IMR-90 (cell line): Measurements from ENCODE around the gene TMED10. TPM values are rescaled to one million over a fixed set of nuclear protein-coding genes. Genes with fewer than 3 reads are reported as not detected.

Experiments
- ATAC-seq: fragments of 200-7000 bp; cut with Tn5 transposase; 2 replicates; pipeline ENCODE4 v1.9.1; 2020; ENCODE audit warnings: low read depth, mild to moderate bottlenecking, moderate library complexity
- BruUV-seq: library from RNA; stranded (reverse); fragments of 400-500 nt; replicated peaks from 2 replicates; lab custom pipeline; 2021; lab: Mats Ljungman, UMichigan
- CTCF ChIA-PET: fragments of 300-600 bp; formaldehyde crosslinking; extraction: SDS; loops from one replicate; lab custom pipeline; 2021; ENCODE audit warnings: antibody characterized with exemption; lab: Yijun Ruan, JAX
- POLR2A ChIA-PET: fragments of 300-600 bp; sonication (Branson Sonifier 250); formaldehyde crosslinking; loops from one replicate; lab custom pipeline; 2022; ENCODE audit warnings: antibody characterized with exemption; ENCODE audit not compliant: unreplicated experiment; lab: Charles Lee
- DNase-seq: peaks from one replicate; pipeline ENCODE4 v3.0.0; 2013
- H2AFZ ChIP-seq: replicated peaks from 2 replicates; pipeline ENCODE3; 2013; ENCODE audit warnings: low read length, mild to moderate bottlenecking; ENCODE audit not compliant: poor library complexity
- H2AK5ac ChIP-seq: 2 replicates; pipeline ENCODE4 v1.6.1; 2013; ENCODE audit warnings: low read depth, low read length, inconsistent platforms
- H2AK9ac ChIP-seq: replicated peaks from 2 replicates; pipeline ENCODE3; 2013; ENCODE audit warnings: mild to moderate bottlenecking, low read depth, low read length, moderate library complexity; ENCODE audit not compliant: poor library complexity
- H2BK120ac ChIP-seq: 2 replicates; pipeline ENCODE4 v1.6.1; 2013; ENCODE audit warnings: low read depth, low read length, inconsistent platforms
- H2BK15ac ChIP-seq: 3 replicates; pipeline ENCODE4 v1.6.1; 2013; ENCODE audit warnings: low read depth, low read length, inconsistent platforms
- H2BK20ac ChIP-seq: 2 replicates; pipeline ENCODE4 v1.6.1; 2013; ENCODE audit warnings: low read depth, mild to moderate bottlenecking, inconsistent platforms, low read length, moderate library complexity
- H2BK5ac ChIP-seq: 2 replicates; pipeline ENCODE4 v1.6.1; 2013; ENCODE audit warnings: mild to moderate bottlenecking, low read depth, low read length, inconsistent platforms; ENCODE audit not compliant: poor library complexity, severe bottlenecking
- H3K14ac ChIP-seq: replicated peaks from 2 replicates; pipeline ENCODE4 v1.6.1; 2013; ENCODE audit warnings: low read depth, low read length, inconsistent platforms
- H3K18ac ChIP-seq: 2 replicates; pipeline ENCODE4 v1.6.1; 2013; ENCODE audit warnings: low read depth, low read length, control low read depth
- H3K23ac ChIP-seq: 2 replicates; pipeline ENCODE4 v1.6.1; 2013; ENCODE audit warnings: low read depth, low read length, inconsistent platforms
- H3K27ac ChIP-seq: 2 replicates; pipeline ENCODE4 v1.5.1; 2013; ENCODE audit warnings: mild to moderate bottlenecking, control low read depth, low read length; ENCODE audit not compliant: insufficient read depth
- H3K27me3 ChIP-seq: 2 replicates; pipeline ENCODE4 v1.6.1; 2013; ENCODE audit warnings: low read length; ENCODE audit not compliant: control insufficient read depth, insufficient read depth
- H3K36me3 ChIP-seq: 2 replicates; pipeline ENCODE4 v1.6.1; 2013; ENCODE audit warnings: low read length, mixed read lengths; ENCODE audit not compliant: control insufficient read depth, insufficient read depth
- H3K4ac ChIP-seq: 2 replicates; pipeline ENCODE4 v1.6.1; 2013; ENCODE audit warnings: low read depth, low read length, inconsistent platforms
- H3K4me1 ChIP-seq: 2 replicates; pipeline ENCODE4 v1.6.1; 2013; ENCODE audit warnings: low read length, mixed read lengths; ENCODE audit not compliant: control insufficient read depth, insufficient read depth
- H3K4me2 ChIP-seq: 2 replicates; pipeline ENCODE4 v1.6.1; 2013; ENCODE audit warnings: low read depth, mild to moderate bottlenecking, control low read depth, low read length, moderate library complexity
- H3K4me3 ChIP-seq: 2 replicates; pipeline ENCODE4 v1.5.1; 2013; ENCODE audit warnings: low read depth, mild to moderate bottlenecking, control low read depth, low read length, moderate library complexity; ENCODE audit not compliant: insufficient read depth
- H3K56ac ChIP-seq: 2 replicates; pipeline ENCODE4 v1.6.1; 2013; ENCODE audit warnings: low read length, inconsistent platforms; ENCODE audit not compliant: insufficient read depth; ENCODE audit errors: extremely low read depth
- H3K79me1 ChIP-seq, 2 experiments: 2 replicates each; pipeline ENCODE4 v1.6.1; 2013; ENCODE audit warnings: low read length in 2 of 2, inconsistent platforms in 1 of 2, low read depth in 1 of 2
- H3K9ac ChIP-seq: 2 replicates; pipeline ENCODE4 v1.6.1; 2013; ENCODE audit warnings: low read depth, low read length, control low read depth
- H3K9me1 ChIP-seq: 2 replicates; pipeline ENCODE4 v1.6.1; 2013; ENCODE audit warnings: low read length, inconsistent platforms; ENCODE audit not compliant: insufficient read depth
- H3K9me3 ChIP-seq: 2 replicates; pipeline ENCODE4 v1.6.1; 2013; ENCODE audit warnings: low read length; ENCODE audit not compliant: control insufficient read depth, insufficient read depth
- H4K20me1 ChIP-seq: 2 replicates; pipeline ENCODE4 v1.6.1; 2013; ENCODE audit warnings: low read length, inconsistent platforms; ENCODE audit not compliant: insufficient read depth
- H4K5ac ChIP-seq: 2 replicates; pipeline ENCODE4 v1.6.1; 2013; ENCODE audit warnings: mild to moderate bottlenecking, low read depth, low read length, control low read depth
- H4K8ac ChIP-seq, 2 experiments: 2 replicates each; pipeline ENCODE4 v1.6.1; 2013; ENCODE audit warnings: low read depth in 2 of 2, low read length in 2 of 2, control low read depth in 1 of 2, inconsistent platforms in 1 of 2
- H4K91ac ChIP-seq: 2 replicates; pipeline ENCODE4 v1.6.1; 2013; ENCODE audit warnings: low read depth, low read length, inconsistent platforms; ENCODE audit not compliant: insufficient read depth
- BHLHE40 ChIP-seq: fragments of 150-350 bp; IDR thresholded peaks from 2 replicates; pipeline ENCODE4 v1.6.1; 2016; ENCODE audit warnings: mild to moderate bottlenecking, low read depth, low read length
- MAZ ChIP-seq: IDR thresholded peaks from 2 replicates; pipeline ENCODE4 v1.6.1; 2012; ENCODE audit warnings: low read depth, mild to moderate bottlenecking, low read length, improper control_type of control experiment, moderate library complexity, borderline replicate concordance
- MXI1 ChIP-seq: IDR thresholded peaks from 2 replicates; pipeline ENCODE4 v1.6.1; 2012; ENCODE audit warnings: low read depth, mild to moderate bottlenecking, low read length, moderate library complexity, borderline replicate concordance
- POLR2A ChIP-seq: IDR thresholded peaks from 2 replicates; pipeline ENCODE4 v1.6.1; 2012; ENCODE audit warnings: mild to moderate bottlenecking, low read depth, low read length
- RAD21 ChIP-seq: IDR thresholded peaks from 2 replicates; pipeline ENCODE4 v1.6.1; 2012; ENCODE audit warnings: low read length, improper control_type of control experiment
- RCOR1 ChIP-seq: IDR thresholded peaks from 2 replicates; pipeline ENCODE4 v1.6.1; 2012; ENCODE audit warnings: mild to moderate bottlenecking, low read length, improper control_type of control experiment; ENCODE audit not compliant: insufficient replicate concordance
- RFX5 ChIP-seq: IDR thresholded peaks from 2 replicates; pipeline ENCODE4 v1.8.0; 2012; ENCODE audit warnings: low read depth, mild to moderate bottlenecking, low read length, moderate library complexity
- SMC3 ChIP-seq: fragments of 150-350 bp; IDR thresholded peaks from 2 replicates; pipeline ENCODE4 v1.6.1; 2016; ENCODE audit warnings: low read depth, mild to moderate bottlenecking, antibody characterized with exemption, low read length, moderate library complexity
- WGBS, 2 experiments: methylation state at CpG; one replicate each; pipeline versions ENCODE4 v1.1.5 to v1.1.7; 2013; ENCODE audit warnings: missing lambda C conversion rate in 2 of 2; ENCODE audit not compliant: insufficient read length in 1 of 2; ENCODE audit errors: extremely low coverage in 2 of 2; 5-methylcytosine and 5-hydroxymethylcytosine counted together
- dilution Hi-C: fragments of 300-500 bp; cut with HindIII; formaldehyde crosslinking; loops from one replicate; pipeline ENCODE4 v1.14.3; 2018; ENCODE audit warnings: low sequenced_read_pairs; ENCODE audit not compliant: unreplicated experiment
- in situ Hi-C: fragments of 300-500 bp; cut with MboI; formaldehyde crosslinking; loops from 3 replicates; pipeline ENCODE4 v1.14.3; 2019; ENCODE audit warnings: low sequenced_read_pairs, inconsistent platforms, mixed read lengths
- intact Hi-C: fragments of 100-400 bp; cut with micrococcal nuclease; formaldehyde crosslinking; loops from 2 replicates; pipeline ENCODE4 v1.10.0; 2022
- polyA plus RNA-seq, 3 experiments: library from polyadenylated mRNA; depleted of rRNA; stranded (reverse); fragments of >200 nt; gene quantifications; 2 replicates each; pipeline ENCODE4 v1.2.3, GENCODE V29; 2012; ENCODE audit warnings: low replicate concordance in 1 of 3
- total RNA-seq: library from RNA; depleted of rRNA; stranded (reverse); fragments of >200 nt; gene quantifications from 2 replicates; pipeline ENCODE4 v1.2.3, GENCODE V29; 2012
- TF ChIP-seq, protein P1 (sequence below): conservative IDR thresholded peaks from 2 replicates; pipeline ENCODE4 v1.5.1; 2012; ENCODE audit warnings: mild to moderate bottlenecking, low read depth, low read length, improper control_type of control experiment
- TF ChIP-seq, protein P2 (sequence below): fragments of 150-350 bp; IDR thresholded peaks from 2 replicates; pipeline ENCODE4 v1.6.1; 2017; ENCODE audit warnings: mild to moderate bottlenecking, antibody characterized with exemption, low read length, low read depth
- TF ChIP-seq, protein P3 (sequence below): fragments of 150-350 bp; IDR thresholded peaks from 2 replicates; pipeline ENCODE4 v1.6.1; 2016; ENCODE audit warnings: low read depth, mild to moderate bottlenecking, low read length, moderate library complexity, borderline replicate concordance

Gene TMED10
- total and polyA plus RNA-seq, 2 of the 4 experiments (the other 2 are of a cell fraction): 254 to 441 TPM

DNA sequence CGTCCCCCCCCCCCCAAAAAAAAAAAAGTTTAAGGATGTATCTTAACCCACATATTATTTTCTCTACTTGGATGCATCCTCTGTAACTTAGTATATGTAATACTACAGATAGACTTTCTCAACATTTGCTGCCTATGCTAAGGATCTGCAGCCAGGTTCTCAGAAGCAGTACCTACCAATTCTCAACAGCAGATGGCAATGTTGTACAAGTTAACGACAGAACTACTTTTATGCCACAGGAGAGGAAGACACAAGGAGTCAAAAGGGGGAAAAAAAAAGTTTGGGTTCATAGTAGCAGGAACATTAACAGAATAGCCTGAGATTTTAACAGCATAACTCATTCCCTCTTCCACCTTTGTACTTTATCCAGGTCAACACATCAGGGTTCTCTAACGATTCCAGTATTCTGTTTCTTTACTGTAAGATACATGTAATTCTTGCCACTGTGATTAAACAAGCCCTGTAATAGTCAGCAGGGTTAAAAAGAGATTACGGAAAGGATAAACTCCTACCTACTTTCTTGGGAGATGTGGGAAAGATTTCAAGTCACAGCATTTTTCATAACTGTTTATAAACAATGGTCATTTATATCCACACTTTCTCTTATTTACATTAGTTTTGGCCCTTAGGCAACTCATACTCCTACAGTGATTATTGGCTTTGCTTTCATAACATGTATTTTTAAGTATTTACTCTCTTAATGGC, 43.9 kb downstream of the TMED10 start:
- H2AK5ac ChIP-seq: no peak overlapping the region
- ChIA-PET POLR2A (no interaction called here), CTCF (interaction anchor here (0.6 to 1.5 kb wide), 4 partner anchors 163 to 542 kb away, joined by 3 to 5 read pairs (median 4); no protein-coding TSS in a partner anchor)
- TF ChIP-seq MAZ: no peak
- no peak for TF ChIP-seq RFX5
- TF ChIP-seq, protein P1, sequence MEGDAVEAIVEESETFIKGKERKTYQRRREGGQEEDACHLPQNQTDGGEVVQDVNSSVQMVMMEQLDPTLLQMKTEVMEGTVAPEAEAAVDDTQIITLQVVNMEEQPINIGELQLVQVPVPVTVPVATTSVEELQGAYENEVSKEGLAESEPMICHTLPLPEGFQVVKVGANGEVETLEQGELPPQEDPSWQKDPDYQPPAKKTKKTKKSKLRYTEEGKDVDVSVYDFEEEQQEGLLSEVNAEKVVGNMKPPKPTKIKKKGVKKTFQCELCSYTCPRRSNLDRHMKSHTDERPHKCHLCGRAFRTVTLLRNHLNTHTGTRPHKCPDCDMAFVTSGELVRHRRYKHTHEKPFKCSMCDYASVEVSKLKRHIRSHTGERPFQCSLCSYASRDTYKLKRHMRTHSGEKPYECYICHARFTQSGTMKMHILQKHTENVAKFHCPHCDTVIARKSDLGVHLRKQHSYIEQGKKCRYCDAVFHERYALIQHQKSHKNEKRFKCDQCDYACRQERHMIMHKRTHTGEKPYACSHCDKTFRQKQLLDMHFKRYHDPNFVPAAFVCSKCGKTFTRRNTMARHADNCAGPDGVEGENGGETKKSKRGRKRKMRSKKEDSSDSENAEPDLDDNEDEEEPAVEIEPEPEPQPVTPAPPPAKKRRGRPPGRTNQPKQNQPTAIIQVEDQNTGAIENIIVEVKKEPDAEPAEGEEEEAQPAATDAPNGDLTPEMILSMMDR: peak; percentile 81
- TF ChIP-seq, protein P2, sequence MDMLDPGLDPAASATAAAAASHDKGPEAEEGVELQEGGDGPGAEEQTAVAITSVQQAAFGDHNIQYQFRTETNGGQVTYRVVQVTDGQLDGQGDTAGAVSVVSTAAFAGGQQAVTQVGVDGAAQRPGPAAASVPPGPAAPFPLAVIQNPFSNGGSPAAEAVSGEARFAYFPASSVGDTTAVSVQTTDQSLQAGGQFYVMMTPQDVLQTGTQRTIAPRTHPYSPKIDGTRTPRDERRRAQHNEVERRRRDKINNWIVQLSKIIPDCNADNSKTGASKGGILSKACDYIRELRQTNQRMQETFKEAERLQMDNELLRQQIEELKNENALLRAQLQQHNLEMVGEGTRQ: no peak
- TF ChIP-seq POLR2A: 0 out of 2 replicates have a peak, but pooled peaks have one; percentile 39
- TF ChIP-seq RCOR1: no peak
- no peak for TF ChIP-seq BHLHE40
- TF ChIP-seq RAD21: peak; percentile 89
- TF ChIP-seq, protein P3, sequence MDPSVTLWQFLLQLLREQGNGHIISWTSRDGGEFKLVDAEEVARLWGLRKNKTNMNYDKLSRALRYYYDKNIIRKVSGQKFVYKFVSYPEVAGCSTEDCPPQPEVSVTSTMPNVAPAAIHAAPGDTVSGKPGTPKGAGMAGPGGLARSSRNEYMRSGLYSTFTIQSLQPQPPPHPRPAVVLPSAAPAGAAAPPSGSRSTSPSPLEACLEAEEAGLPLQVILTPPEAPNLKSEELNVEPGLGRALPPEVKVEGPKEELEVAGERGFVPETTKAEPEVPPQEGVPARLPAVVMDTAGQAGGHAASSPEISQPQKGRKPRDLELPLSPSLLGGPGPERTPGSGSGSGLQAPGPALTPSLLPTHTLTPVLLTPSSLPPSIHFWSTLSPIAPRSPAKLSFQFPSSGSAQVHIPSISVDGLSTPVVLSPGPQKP: no peak
- TF ChIP-seq MXI1: no peak
- TF ChIP-seq SMC3: peak; percentile 94
- no peak overlapping the region for H2AFZ ChIP-seq
- no peaks in the 10 kb centered on the region for H4K20me1 ChIP-seq
- intact Hi-C loops (loop anchor here (1.0 to 2.0 kb wide), 4 partner anchors 164 to 356 kb away; no protein-coding TSS in a partner anchor), in situ Hi-C loops (loop anchor here (5.0 to 10.0 kb wide), 2 partner anchors 170 to 352 kb away; no protein-coding TSS in a partner anchor), dilution Hi-C loops (loop anchor here (25.0 kb wide), 1 partner anchor 180 kb away; no protein-coding TSS in a partner anchor)
- H3K9ac ChIP-seq: no peak overlapping the region
- H3K23ac ChIP-seq: no peak overlapping the region
- no peak overlapping the region for H3K56ac ChIP-seq
- no peak overlapping the region for H2AK9ac ChIP-seq
- H3K4me2 ChIP-seq: no peak overlapping the region
- no peak overlapping the region for H3K18ac ChIP-seq
- H2BK15ac ChIP-seq: no peak overlapping the region
- H3K27ac ChIP-seq: no peak overlapping the region
- ATAC-seq (peak; percentile 95), DNase-seq (peak; percentile 74)
- no TSS peak for BruUV-seq
- no peak overlapping the region for H2BK120ac ChIP-seq
- no peaks in the 10 kb centered on the region for H3K4me1 ChIP-seq
- H3K36me3 ChIP-seq: peaks cover 14% of the 10 kb centered on the region
- H3K79me1 ChIP-seq: peaks cover 5 to 12% of the 10 kb centered on the region in 2 experiments; a peak in 3 of 4 replicates
- H4K8ac ChIP-seq: no peak overlapping the region
- H3K27me3 ChIP-seq: no peaks in the 10 kb centered on the region
- H3K4ac ChIP-seq: no peak overlapping the region
- no peak overlapping the region for H4K5ac ChIP-seq
- H3K9me1 ChIP-seq: peaks cover 3% of the 10 kb centered on the region; the same call in 1 of the 2 replicates
- H3K4me3 ChIP-seq: no peak overlapping the region
- H4K91ac ChIP-seq: no peak overlapping the region
- no peak overlapping the region for H3K14ac ChIP-seq
- no peak overlapping the region for H2BK5ac ChIP-seq
- no CpG with 5 or more reads among the region's 4 CpGs for WGBS, 2 experiments
- no peak overlapping the region for H2BK20ac ChIP-seq
- no peaks in the 10 kb centered on the region; the same call in 1 of the 2 replicates for H3K9me3 ChIP-seq
